ENCODE data around the gene MDH1. TPM values are rescaled to one million over a fixed set of nuclear protein-coding genes. Genes with fewer than 3 reads are reported as not detected.

The MDH1 gene
- total and polyA plus RNA-seq, 4 donors, result 75.6 to 210 (median 118) TPM

Other genes starting within 250 kb of the MDH1 start
- 1 to 10 TPM; 3.6 to 7.6 TPM for gene WDPCP, start 486 bp upstream of the MDH1 start, total RNA-seq
- 1 to 10 TPM; 1.1 to 1.8 TPM for gene WDPCP, start 486 bp upstream of the MDH1 start, polyA plus RNA-seq